Measurements from ENCODE around the gene ING5. TPM values are rescaled to one million over a fixed set of nuclear protein-coding genes. Genes with fewer than 3 reads are reported as not detected.
A peak's percentile ranks its signal among the peaks of the same experiment; 100 is the strongest.

The ING5 gene
- total RNA-seq, 1 experiment from 2014 or later, result 35.1 TPM

DNA sequence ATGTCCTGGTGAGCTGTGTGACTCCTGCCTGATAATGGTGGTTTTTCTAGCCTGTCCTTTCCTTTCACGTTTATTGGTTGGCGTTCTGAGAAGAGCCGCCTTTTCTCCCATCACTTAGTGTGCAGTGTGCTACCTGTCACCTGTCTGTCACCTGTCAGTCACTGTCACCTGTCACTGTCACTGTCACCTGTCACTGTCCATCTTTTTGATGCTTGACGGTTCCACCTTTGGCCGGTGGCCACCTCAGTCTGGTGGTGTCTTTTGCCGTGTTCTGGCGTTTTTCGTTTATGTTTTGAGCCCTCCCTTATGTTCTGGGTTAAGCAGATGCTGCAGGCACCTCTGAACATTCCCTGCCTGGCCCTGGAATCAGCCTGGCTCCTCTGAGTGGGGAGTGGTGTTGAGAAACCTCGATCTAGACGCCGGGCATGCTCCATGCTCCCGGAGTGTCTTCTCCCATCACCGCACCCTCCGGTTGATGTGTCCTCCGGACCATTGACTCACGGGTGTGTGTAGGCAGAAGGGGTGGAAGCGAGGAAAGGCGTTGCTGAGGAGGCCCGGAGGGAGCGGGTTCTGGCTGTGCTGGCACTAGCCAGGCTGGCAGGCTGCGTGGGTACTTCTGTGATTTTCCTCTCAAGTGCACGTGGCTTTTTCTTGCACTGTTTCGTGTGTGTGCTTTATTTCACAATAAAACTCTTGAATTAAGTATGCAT, 36.0 kb upstream of the ING5 start:
- Mint-ChIP-seq H3K9me3 (ENCODE audit: low read depth, unreplicated experiment) (no peaks in the 10 kb centered on the region), H3K36me3 (ENCODE audit: insufficient read depth, unreplicated experiment) (peaks cover 47% of the 10 kb centered on the region), H3K27me3 (ENCODE audit: unreplicated experiment) (no peaks in the 10 kb centered on the region), H3K27ac (ENCODE audit: unreplicated experiment) (peak overlapping the region; percentile 61), H3K4me3 (ENCODE audit: low read depth, unreplicated experiment) (no peak overlapping the region), H3K4me1 (ENCODE audit: low read depth, unreplicated experiment) (peaks cover 9% of the 10 kb centered on the region)
- DNase-seq, result no peak
- no peak for TF ChIP-seq CTCF (IDR thresholded peaks at IDR 0.05; ENCODE audit: unreplicated experiment)
- intact Hi-C loops (cut with micrococcal nuclease; ENCODE audit: unreplicated experiment), result no loop called here
- no TSS peak for BruUV-seq (replicated peaks)
- CTCF ChIA-PET, result no interaction called here

- H3K9me3 Mint-ChIP-seq (ENCODE audit: low read depth, unreplicated experiment), result no peaks in the 10 kb centered on the region
- DNase-seq, result no peak
- no TSS peak for BruUV-seq (replicated peaks)
- H3K36me3 Mint-ChIP-seq (ENCODE audit: insufficient read depth, unreplicated experiment), result peaks cover 50% of the 10 kb centered on the region
- no peak overlapping the region for H3K27ac Mint-ChIP-seq (ENCODE audit: unreplicated experiment)
- no peaks in the 10 kb centered on the region for H3K27me3 Mint-ChIP-seq (ENCODE audit: unreplicated experiment)
- H3K4me3 Mint-ChIP-seq (ENCODE audit: low read depth, unreplicated experiment), result no peak overlapping the region
- peaks cover 9% of the 10 kb centered on the region for H3K4me1 Mint-ChIP-seq (ENCODE audit: low read depth, unreplicated experiment)
- CTCF ChIA-PET, result no interaction called here
- no peak for TF ChIP-seq CTCF (IDR thresholded peaks at IDR 0.05; ENCODE audit: unreplicated experiment)
- intact Hi-C loops (cut with micrococcal nuclease; ENCODE audit: unreplicated experiment), result no loop called here
These were observed 35.0 kb upstream of the ING5 start for GRCh38 chr2:241666627-241667400.

- Mint-ChIP-seq H3K36me3 (ENCODE audit: insufficient read depth, unreplicated experiment) (peaks cover 63% of the 10 kb centered on the region), H3K9me3 (ENCODE audit: low read depth, unreplicated experiment) (no peaks in the 10 kb centered on the region), H3K27ac (ENCODE audit: unreplicated experiment) (no peak overlapping the region), H3K4me3 (ENCODE audit: low read depth, unreplicated experiment) (no peak overlapping the region), H3K27me3 (ENCODE audit: unreplicated experiment) (no peaks in the 10 kb centered on the region), H3K4me1 (ENCODE audit: low read depth, unreplicated experiment) (peaks cover 9% of the 10 kb centered on the region)
- no peak for DNase-seq
- intact Hi-C loops (cut with micrococcal nuclease; ENCODE audit: unreplicated experiment), result no loop called here
- CTCF ChIA-PET, result no interaction called here
- no TSS peak for BruUV-seq (replicated peaks)
- no peak for TF ChIP-seq CTCF (IDR thresholded peaks at IDR 0.05; ENCODE audit: unreplicated experiment)
These were observed 33.5 kb upstream of the ING5 start for GRCh38 chr2:241668354-241668753.

- DNase-seq, result no peak
- no peaks in the 10 kb centered on the region for H3K27me3 Mint-ChIP-seq (ENCODE audit: unreplicated experiment)
- peaks cover 67% of the 10 kb centered on the region for H3K36me3 Mint-ChIP-seq (ENCODE audit: insufficient read depth, unreplicated experiment)
- H3K4me1 Mint-ChIP-seq (ENCODE audit: low read depth, unreplicated experiment), result peaks cover 9% of the 10 kb centered on the region
- H3K9me3 Mint-ChIP-seq (ENCODE audit: low read depth, unreplicated experiment), result no peaks in the 10 kb centered on the region
- no peak for TF ChIP-seq CTCF (IDR thresholded peaks at IDR 0.05; ENCODE audit: unreplicated experiment)
- CTCF ChIA-PET, result interaction anchor here (0.6 kb wide), 1 partner anchor 14 kb away, joined by 5 read pairs; no protein-coding TSS in a partner anchor
- H3K4me3 Mint-ChIP-seq (ENCODE audit: low read depth, unreplicated experiment), result no peak overlapping the region
- no TSS peak for BruUV-seq (replicated peaks)
- intact Hi-C loops (cut with micrococcal nuclease; ENCODE audit: unreplicated experiment), result no loop called here
- no peak overlapping the region for H3K27ac Mint-ChIP-seq (ENCODE audit: unreplicated experiment)
These were observed 33.0 kb upstream of the ING5 start for GRCh38 chr2:241668839-241669238.

Data from Calu3 (cell line).